GM21528 (cell line): ENCODE results near the gene KCTD1.
"Not testable (repeated sequence)": the region's sequence is repeated elsewhere in the genome, so short reads cannot be mapped to it uniquely, and the experiment has no call there.

ENCODE experiments used
- ATAC-seq: cut with Tn5 transposase; IDR thresholded peaks from one replicate; pipeline ENCODE4 v1.9.1; 2021; ENCODE audit warnings: mild to moderate bottlenecking, moderate library complexity; ENCODE audit not compliant: unreplicated experiment, low FRiP score

The KCTD1 gene

GRCh38 chr18:26461405-26461804, 86.9 kb downstream of the KCTD1 start:
- no peak for ATAC-seq

GRCh38 chr18:26460449-26461091, 87.8 kb downstream of the KCTD1 start:
- ATAC-seq = peak; percentile 78

- ATAC-seq = no peak
Measured at GRCh38 chr18:26459884-26460283, 88.5 kb downstream of the KCTD1 start.

DNA sequence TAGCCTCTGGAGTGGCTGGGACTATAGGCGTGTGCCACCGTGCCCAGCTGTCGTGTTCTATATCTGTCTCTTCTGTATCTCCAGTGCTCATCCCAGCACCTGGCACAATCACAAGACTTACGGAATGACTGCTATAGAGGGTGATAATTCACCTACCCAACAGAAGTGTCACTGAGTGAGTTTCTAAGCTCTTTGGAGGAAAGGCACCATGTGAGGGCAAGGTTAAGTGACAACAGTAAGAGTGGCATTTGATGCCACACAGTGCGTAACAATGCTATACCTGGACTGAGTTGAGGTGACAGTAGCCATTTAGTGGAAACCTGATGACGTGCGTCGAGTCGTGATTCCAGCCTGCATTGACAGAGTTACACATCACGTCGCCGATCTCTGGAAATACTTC, 89.0 kb downstream of the KCTD1 start:
- no peak for ATAC-seq

GRCh38 chr18:26458526-26459232, 89.7 kb downstream of the KCTD1 start:
- peak; percentile 51 for ATAC-seq

DNA sequence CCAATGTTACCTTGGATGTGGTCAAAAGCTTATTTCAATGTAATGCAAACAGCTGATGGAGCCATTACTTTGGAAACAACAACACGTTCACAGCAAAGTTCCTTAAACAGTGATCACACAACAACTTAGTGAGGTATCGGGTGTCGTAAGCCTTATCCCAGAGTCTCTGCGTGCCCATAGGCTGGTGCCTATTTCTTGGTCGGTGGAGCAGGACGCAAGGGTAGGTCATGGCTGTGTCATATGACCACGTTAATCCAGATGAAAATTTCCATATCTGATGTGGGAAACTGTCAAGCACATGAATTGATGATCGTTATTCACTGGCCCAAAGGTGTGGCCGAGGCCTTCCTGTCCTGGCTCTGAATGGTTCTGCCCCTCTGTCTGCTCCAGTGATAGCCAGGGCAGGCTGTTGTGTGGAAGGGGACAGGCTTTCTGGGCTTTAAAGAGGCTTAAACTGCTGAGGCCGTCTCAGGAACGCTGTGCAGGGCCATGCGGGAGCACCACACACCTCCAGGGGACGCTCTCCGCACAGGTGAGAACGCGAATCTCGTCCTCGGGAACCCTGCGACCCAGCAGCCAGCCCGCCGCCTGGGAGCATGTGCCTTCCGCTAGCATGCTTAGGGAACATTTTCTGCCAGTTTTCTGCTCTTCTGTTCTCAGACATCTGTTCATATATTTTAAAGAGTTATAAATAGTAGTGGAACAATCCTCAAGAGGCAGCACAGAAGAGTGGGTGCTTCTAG, 90.6 kb downstream of the KCTD1 start:
- ATAC-seq = no peak

- ATAC-seq = no peak
Measured at GRCh38 chr18:26457195-26457594, 91.2 kb downstream of the KCTD1 start.

- no peak for ATAC-seq
Measured at GRCh38 chr18:26456070-26456491, 92.3 kb downstream of the KCTD1 start.

- ATAC-seq = no peak
Measured at GRCh38 chr18:26455639-26456038, 92.7 kb downstream of the KCTD1 start.

DNA sequence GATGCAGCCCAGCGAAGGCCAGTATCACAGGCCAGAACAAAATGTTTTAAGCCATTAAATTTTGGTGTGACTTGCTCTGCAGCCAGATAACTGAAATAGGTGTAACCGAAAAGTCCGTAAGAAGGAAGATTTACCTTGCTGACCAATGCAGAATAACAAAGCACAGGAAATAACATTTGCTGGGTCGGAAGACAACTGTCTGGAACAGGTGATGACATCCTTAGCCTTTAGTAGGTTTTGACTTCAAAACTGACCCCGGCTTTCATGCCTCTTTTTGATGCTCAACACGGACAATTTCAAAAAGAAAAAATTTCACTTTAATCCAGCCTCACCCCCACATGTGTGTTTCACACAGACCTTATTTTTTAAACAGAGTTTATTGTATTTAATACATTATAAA, 93.7 kb downstream of the KCTD1 start:
- no peak for ATAC-seq

DNA sequence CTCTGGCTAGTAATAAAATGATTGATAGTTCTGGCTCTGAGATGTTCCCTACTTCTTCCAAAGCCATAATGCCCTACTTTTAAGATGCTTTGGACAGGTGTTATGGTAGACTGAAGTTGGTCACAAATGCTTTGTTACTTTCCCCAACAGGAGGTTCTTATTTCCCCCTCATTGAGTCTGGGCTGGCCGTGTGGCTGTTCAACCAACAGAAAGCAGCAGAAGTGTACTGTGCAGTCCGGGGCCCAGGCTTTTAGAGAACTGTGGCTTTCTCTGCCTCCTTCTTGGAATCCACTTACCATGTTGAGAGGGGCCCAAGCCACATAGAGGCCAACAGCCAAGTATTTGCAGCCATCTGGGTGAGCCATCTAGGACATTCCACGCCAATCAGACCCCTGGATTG, 94.2 kb downstream of the KCTD1 start:
- no peak for ATAC-seq

DNA sequence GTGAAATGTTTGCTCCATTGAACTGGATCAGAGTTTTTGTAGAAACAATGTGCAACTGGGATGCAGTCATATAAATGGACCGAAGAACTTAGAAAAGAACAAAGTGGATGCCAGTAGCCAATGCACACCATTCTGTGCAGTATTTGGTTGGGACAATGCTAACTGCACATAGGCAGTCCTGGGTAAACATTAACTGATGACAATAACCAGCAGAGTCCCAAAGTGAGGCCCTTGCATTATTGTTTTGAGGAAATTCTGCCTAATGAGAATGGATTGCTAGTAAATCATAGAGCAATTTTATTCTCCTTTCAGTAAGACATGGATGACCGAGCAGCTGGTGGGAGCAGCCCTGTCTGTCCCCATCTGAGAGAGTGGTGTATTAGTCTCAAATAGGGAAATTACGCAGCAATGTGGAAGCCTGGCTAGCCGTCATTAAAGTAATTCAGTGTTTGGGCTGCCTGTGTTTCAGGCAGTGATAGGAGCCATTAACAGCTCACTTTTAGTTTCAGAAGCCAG, 94.9 kb downstream of the KCTD1 start:
- ATAC-seq = peak; percentile 48

GRCh38 chr18:26450989-26451682, 97.2 kb downstream of the KCTD1 start:
- ATAC-seq = no peak

GRCh38 chr18:26448714-26449159, 99.6 kb downstream of the KCTD1 start:
- ATAC-seq = no peak

GRCh38 chr18:26443853-26444252, 104.5 kb downstream of the KCTD1 start:
- no peak for ATAC-seq

GRCh38 chr18:26442126-26442525, 106.2 kb downstream of the KCTD1 start:
- no peak for ATAC-seq

- ATAC-seq = no peak
Measured at GRCh38 chr18:26440644-26441043, 107.7 kb downstream of the KCTD1 start.

- no peak for ATAC-seq
Measured at GRCh38 chr18:26439537-26439936, 108.8 kb downstream of the KCTD1 start.

GRCh38 chr18:26438980-26439379, 109.4 kb downstream of the KCTD1 start:
- peak; percentile 94 for ATAC-seq

GRCh38 chr18:26437634-26438033, 110.7 kb downstream of the KCTD1 start:
- not testable (repeated sequence) for ATAC-seq
